Liver (tissue), 9 donors: ENCODE data around the gene LSM2. TPM values are rescaled to one million over a fixed set of nuclear protein-coding genes. Genes with fewer than 3 reads are reported as not detected.

Experiments
- DNase-seq: peaks from one replicate; pipeline ENCODE4 v3.0.0-alpha.2; 2017; ENCODE audit warnings: low spot score
- H3K27ac ChIP-seq, 2 donors: one replicate each; pipeline ENCODE4 v1.7.0; 2013; ENCODE audit warnings: inconsistent platforms in 2 of 2, low read length in 2 of 2, control low read depth in 1 of 2, low read depth in 1 of 2, mild to moderate bottlenecking in 1 of 2
- H3K27me3 ChIP-seq, 4 donors: one replicate each; pipeline versions ENCODE4 v1.6.1 to v1.7.0; 2013; ENCODE audit warnings: low read length in 3 of 4, inconsistent platforms in 1 of 4, mild to moderate bottlenecking in 1 of 4, moderate library complexity in 1 of 4; ENCODE audit not compliant: control insufficient read depth in 4 of 4, insufficient read depth in 4 of 4
- H3K36me3 ChIP-seq, 4 donors: one replicate each; pipeline versions ENCODE4 v1.6.1 to v1.7.0; 2013; ENCODE audit warnings: low read length in 3 of 4, mild to moderate bottlenecking in 3 of 4, low read depth in 1 of 4, moderate library complexity in 1 of 4; ENCODE audit not compliant: control insufficient read depth in 4 of 4, insufficient read depth in 3 of 4
- H3K4me1 ChIP-seq, 4 donors: one replicate each; pipeline versions ENCODE4 v1.6.1 to v1.7.0; 2013; ENCODE audit warnings: low read length in 3 of 4, mild to moderate bottlenecking in 3 of 4, moderate library complexity in 1 of 4; ENCODE audit not compliant: control insufficient read depth in 4 of 4, insufficient read depth in 4 of 4
- H3K4me3 ChIP-seq, 3 donors: one replicate each; pipeline versions ENCODE4 v1.6.1 to v1.7.0; 2013; ENCODE audit warnings: low read length in 3 of 3, control low read depth in 1 of 3, low read depth in 1 of 3, mild to moderate bottlenecking in 1 of 3
- H3K9ac ChIP-seq, 2 donors: one replicate each; pipeline ENCODE4 v1.7.0; 2013; ENCODE audit warnings: low read length in 2 of 2, mild to moderate bottlenecking in 2 of 2, moderate library complexity in 2 of 2, control low read depth in 1 of 2, low read depth in 1 of 2
- H3K9me3 ChIP-seq, 4 donors: one replicate each; pipeline versions ENCODE4 v1.6.1 to v1.7.0; 2013; ENCODE audit warnings: low read length in 3 of 4; ENCODE audit not compliant: control insufficient read depth in 4 of 4
- ATF3 ChIP-seq: IDR thresholded peaks from 2 replicates; pipeline ENCODE4 v1.6.1; 2016; ENCODE audit warnings: antibody characterized with exemption
- CTCF ChIP-seq: fragments of 150-350 bp; IDR thresholded peaks from 2 replicates; pipeline ENCODE4 v1.5.1; 2017; ENCODE audit warnings: improper control_type of control experiment, low read depth, low read length; ENCODE audit not compliant: missing input control
- EGR1 ChIP-seq, 2 donors: IDR thresholded peaks; 2 replicates each; pipeline ENCODE4 v1.6.1; 2016 to 2018; ENCODE audit warnings: antibody characterized with exemption in 2 of 2, low read depth in 2 of 2
- FOXA1 ChIP-seq: IDR thresholded peaks from 2 replicates; pipeline ENCODE4 v1.6.1; 2016; ENCODE audit warnings: antibody characterized with exemption
- FOXA2 ChIP-seq: IDR thresholded peaks from 2 replicates; pipeline ENCODE4 v1.6.1; 2016; ENCODE audit warnings: antibody characterized with exemption
- GABPA ChIP-seq, 2 donors: IDR thresholded peaks in 1 of 2; conservative IDR thresholded peaks in 1 of 2; 2 replicates each; pipeline ENCODE4 v1.6.1; 2016; ENCODE audit warnings: antibody characterized with exemption in 2 of 2, mild to moderate bottlenecking in 1 of 2, moderate library complexity in 1 of 2
- HNF4G ChIP-seq: IDR thresholded peaks from 2 replicates; pipeline ENCODE4 v1.6.1; 2016; ENCODE audit warnings: antibody characterized with exemption
- JUND ChIP-seq, 2 donors: IDR thresholded peaks; 2 replicates each; pipeline ENCODE4 v1.6.1; 2016; ENCODE audit warnings: antibody characterized with exemption in 2 of 2
- MAX ChIP-seq: IDR thresholded peaks from 2 replicates; pipeline ENCODE4 v1.6.1; 2016; ENCODE audit warnings: antibody characterized with exemption
- NR2F2 ChIP-seq: IDR thresholded peaks from 2 replicates; pipeline ENCODE4 v1.6.1; 2016; ENCODE audit warnings: antibody characterized with exemption
- RAD21 ChIP-seq, 2 donors: IDR thresholded peaks; 2 replicates each; pipeline ENCODE4 v1.6.1; 2016; ENCODE audit warnings: antibody characterized with exemption in 2 of 2, mild to moderate bottlenecking in 2 of 2
- REST ChIP-seq: IDR thresholded peaks from 2 replicates; pipeline ENCODE4 v1.6.1; 2016; ENCODE audit warnings: antibody characterized with exemption, mild to moderate bottlenecking
- RXRA ChIP-seq, 2 donors: IDR thresholded peaks; 2 replicates each; pipeline ENCODE4 v1.6.1; 2017 to 2018; ENCODE audit warnings: antibody characterized with exemption in 2 of 2, mild to moderate bottlenecking in 1 of 2
- SP1 ChIP-seq: IDR thresholded peaks from 2 replicates; pipeline ENCODE4 v1.6.1; 2018; ENCODE audit warnings: antibody characterized with exemption, mild to moderate bottlenecking
- TAF1 ChIP-seq: conservative IDR thresholded peaks from 2 replicates; pipeline ENCODE4 v1.6.1; 2016; ENCODE audit warnings: antibody characterized with exemption, mild to moderate bottlenecking
- ZBTB33 ChIP-seq: IDR thresholded peaks from 2 replicates; pipeline ENCODE4 v1.6.1; 2016; ENCODE audit warnings: antibody characterized with exemption
- WGBS: extraction: QIAGEN DNeasy Blood & Tissue Kit; methylation state at CpG from one replicate; pipeline ENCODE4 v1.1.7; 2013; 5-methylcytosine and 5-hydroxymethylcytosine counted together
- polyA plus RNA-seq, 2 donors: library from polyadenylated mRNA; stranded (reverse) in 1 of 2; unstranded in 1 of 2; fragments of 200-250 nt in 1 of 2; fragments of >200 nt in 1 of 2; fragmentation: Nextera tagmentation in 1 of 2; extraction: Ambion mirVana in 1 of 2; gene quantifications; one replicate each; pipeline versions ENCODE4 v1.2.1 to v1.2.3, GENCODE V29; 2013 to 2015
- total RNA-seq, 2 donors: library from RNA; depleted of rRNA; stranded (reverse); fragments of >200 nt; gene quantifications; one replicate each; pipeline ENCODE4 v1.2.3, GENCODE V29; 2014
- donor health status: healthy.
- donor health status: healthy.
- donor health status: healthy.
- donor health status: healthy.
- donor health status: healthy.

The LSM2 gene
- total and polyA plus RNA-seq, 4 donors = 7.3 to 18.7 (median 15.5) TPM

GRCh38 chr6:31776989-31777666 lies 29.6 kb downstream of the LSM2 start, which contains the start of gene VWA7 (continued):
- peak; percentile 56 for TF ChIP-seq ATF3

GRCh38 chr6:31776485-31776988 lies 30.2 kb downstream of the LSM2 start:
- no peak for TF ChIP-seq JUND (IDR thresholded peaks at IDR 0.05)
- TF ChIP-seq TAF1 = no peak
- TF ChIP-seq GABPA (IDR thresholded peaks at IDR 0.05 in 1 of 2, conservative IDR thresholded peaks at IDR 0.05 in 1 of 2) = no peak
- no peak for TF ChIP-seq FOXA2
- no peak for TF ChIP-seq NR2F2
- no peak for TF ChIP-seq CTCF
- TF ChIP-seq EGR1 (IDR thresholded peaks at IDR 0.05; ENCODE audit: low read depth in 2 of 2) = no peak
- TF ChIP-seq RAD21 (IDR thresholded peaks at IDR 0.05) = no peak
- no peak for TF ChIP-seq ZBTB33
- TF ChIP-seq REST = no peak
- TF ChIP-seq SP1 = no peak
- no peak for TF ChIP-seq FOXA1
- TF ChIP-seq MAX = no peak
- TF ChIP-seq HNF4G = no peak
- no peak for TF ChIP-seq RXRA (IDR thresholded peaks at IDR 0.05)
- H3K27ac ChIP-seq = peak overlapping the region; percentile 67 to 71
- peaks cover 9 to 46% (median 31%) of the 10 kb centered on the region in 4 donors for H3K4me1 ChIP-seq
- H3K9me3 ChIP-seq = no peaks in the 10 kb centered on the region
- H3K27me3 ChIP-seq = no peaks in the 10 kb centered on the region
- WGBS = 43% methylated on average over 14 of the region's 14 CpGs
- peaks cover 0 to 20% (median 5%) of the 10 kb centered on the region in 4 donors for H3K36me3 ChIP-seq
- peak overlapping the region; percentile 51 to 57 for H3K9ac ChIP-seq
- DNase-seq = no peak
- no peak overlapping the region for H3K4me3 ChIP-seq
